Left ventricle myocardium superior (tissue), 1 donor: ENCODE results near the gene KIAA1217. TPM values are rescaled to one million over a fixed set of nuclear protein-coding genes. Genes with fewer than 3 reads are reported as not detected.

ENCODE experiments used
- ATAC-seq: fragments of 200-7000 bp; cut with Tn5 transposase; one replicate; pipeline ENCODE4 v1.9.1; 2020; ENCODE audit warnings: mild to moderate bottlenecking, moderate library complexity
- DNase-seq: peaks from one replicate; pipeline ENCODE4 v3.0.0-alpha.2; 2020
- intact Hi-C: fragments of 100-400 bp; cut with micrococcal nuclease; formaldehyde crosslinking; loops from one replicate; pipeline ENCODE4 v1.11.0; 2022
- long read RNA-seq: library from polyadenylated mRNA; unstranded; transcript quantifications from one replicate; pipeline ENCODE4 v2.0.0, GENCODE V29; 2021
- total RNA-seq: library from RNA; stranded (reverse); fragmentation: NEBNext Ultra II Directional; extraction: Animal tissue kit (Norgen Biotek cat#: 25700); gene quantifications from one replicate; pipeline ENCODE4 v1.2.1, GENCODE V29; 2021
- donor health status: DM: no; HTN: yes; CAD: no; lungs with severe emphysema.

Gene KIAA1217
- 46.6 TPM for total RNA-seq
- long read RNA-seq, partial matches to known transcripts = 4 of 8 reads
- long read RNA-seq, other reads (novel, unspliced or antisense) = 4 of 8 reads

DNA sequence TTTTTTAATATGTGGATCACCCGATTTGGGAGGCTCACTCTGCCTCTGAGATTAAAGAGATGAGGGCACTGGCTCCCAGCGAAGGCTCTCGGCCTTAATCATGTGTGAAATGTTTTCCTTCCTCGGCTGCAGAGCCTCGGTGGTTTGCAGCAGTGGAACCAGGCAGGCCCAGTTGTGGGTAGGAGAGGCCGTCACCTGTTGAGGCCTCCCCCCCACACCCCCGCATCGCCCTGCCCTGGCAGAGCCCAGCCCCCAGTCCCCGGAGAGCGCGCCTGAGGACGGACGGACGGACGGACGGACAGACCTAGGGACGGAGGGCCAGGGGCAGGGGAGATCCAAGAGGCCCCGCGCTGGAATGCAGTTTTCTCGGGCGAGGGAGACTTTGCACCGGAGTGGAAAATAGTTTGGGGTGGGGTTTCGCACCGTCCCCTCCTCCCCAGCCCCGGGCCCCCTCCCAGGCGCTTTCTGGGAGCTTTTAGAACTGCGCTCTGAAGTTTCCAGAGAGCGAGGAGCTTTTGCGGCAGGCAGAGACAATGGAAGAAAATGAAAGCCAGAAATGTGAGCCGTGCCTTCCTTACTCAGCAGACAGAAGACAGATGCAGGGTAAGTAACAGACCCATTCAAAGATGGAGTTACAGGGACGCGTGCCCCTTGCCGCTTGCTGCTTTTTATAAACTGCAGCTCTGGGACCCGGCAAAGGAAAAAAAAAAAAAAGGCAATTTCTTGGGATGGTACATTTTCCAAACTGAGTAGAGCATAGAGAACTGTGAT is at the start of gene KIAA1217:
Gene KIAA1217 (plus strand): TSS at position 478 of the 771 bp plus-strand sequence. CDS start 56 bp downstream, at position 534.
- ATAC-seq (peak; percentile 84), DNase-seq (peak; percentile 78)
- intact Hi-C loops = no loop called here

DNA sequence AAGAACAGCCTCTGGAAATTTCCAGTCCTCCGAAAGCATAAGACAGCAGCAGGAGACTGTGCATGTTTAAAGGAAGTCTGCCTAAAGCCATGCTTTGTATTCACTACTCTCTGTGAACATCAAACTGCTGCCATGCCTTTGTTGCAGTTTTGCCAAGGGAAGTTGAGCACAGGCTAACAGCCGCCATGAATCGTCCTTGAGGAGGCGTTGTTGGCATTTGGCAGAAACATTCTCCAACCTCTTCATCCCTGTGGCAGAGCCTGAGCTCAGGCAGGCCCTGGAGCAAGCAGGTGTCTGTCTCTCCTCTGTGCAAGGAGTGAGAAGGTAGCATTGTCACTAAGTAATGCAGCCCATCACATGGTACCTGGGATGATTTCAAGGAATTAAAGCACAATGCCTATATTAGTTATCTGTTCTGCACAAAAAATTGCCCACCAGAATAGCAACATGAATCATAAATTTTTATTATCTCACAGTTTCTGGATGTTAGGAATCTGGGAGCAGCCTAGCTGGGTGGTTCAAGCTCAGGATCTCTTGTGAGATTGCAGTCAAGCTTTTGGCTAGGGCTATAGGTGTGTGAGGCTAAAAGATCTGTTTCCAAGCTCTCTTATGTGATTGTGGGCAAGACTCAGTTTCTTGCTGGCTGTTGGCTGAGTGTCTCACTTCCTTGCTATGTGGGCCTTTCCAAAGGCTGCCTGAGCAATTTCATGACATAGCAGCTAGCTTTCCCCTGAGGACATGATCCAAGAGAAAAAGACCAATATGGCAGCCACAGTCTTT is 46.5 kb upstream of the KIAA1217 start:
- no peak for ATAC-seq
- intact Hi-C loops = no loop called here
- no peak for DNase-seq

- intact Hi-C loops = no loop called here
- DNase-seq (no peak), ATAC-seq (no peak)
Measured at GRCh38 chr10:24163485-24163884, 45.5 kb upstream of the KIAA1217 start.

GRCh38 chr10:24168258-24169170 is 40.4 kb upstream of the KIAA1217 start:
- intact Hi-C loops = no loop called here
- no peak for DNase-seq
- peak; percentile 84 for ATAC-seq

- ATAC-seq (no peak), DNase-seq (no peak)
- intact Hi-C loops = no loop called here
Measured at GRCh38 chr10:24170199-24170598, 38.7 kb upstream of the KIAA1217 start.

DNA sequence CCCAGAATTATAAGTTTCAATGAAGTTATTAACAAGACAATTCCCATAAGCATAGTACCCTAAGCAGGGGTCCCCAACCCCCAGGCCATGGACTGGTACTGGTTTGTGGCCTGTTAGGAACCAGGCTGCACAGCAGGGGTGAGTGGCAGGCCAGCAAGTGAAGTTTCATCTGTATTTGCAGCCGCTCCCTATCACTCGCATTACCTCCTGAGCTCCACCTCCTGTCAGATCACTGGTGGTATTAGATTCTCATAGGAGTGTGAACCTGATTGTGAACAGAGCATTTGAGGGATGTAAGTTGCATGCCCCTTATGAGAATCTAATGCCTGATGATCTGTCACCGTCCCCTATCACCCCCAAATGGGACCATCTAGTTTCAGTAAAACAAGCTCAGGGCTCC is 36.0 kb upstream of the KIAA1217 start:
- no peak for ATAC-seq

DNA sequence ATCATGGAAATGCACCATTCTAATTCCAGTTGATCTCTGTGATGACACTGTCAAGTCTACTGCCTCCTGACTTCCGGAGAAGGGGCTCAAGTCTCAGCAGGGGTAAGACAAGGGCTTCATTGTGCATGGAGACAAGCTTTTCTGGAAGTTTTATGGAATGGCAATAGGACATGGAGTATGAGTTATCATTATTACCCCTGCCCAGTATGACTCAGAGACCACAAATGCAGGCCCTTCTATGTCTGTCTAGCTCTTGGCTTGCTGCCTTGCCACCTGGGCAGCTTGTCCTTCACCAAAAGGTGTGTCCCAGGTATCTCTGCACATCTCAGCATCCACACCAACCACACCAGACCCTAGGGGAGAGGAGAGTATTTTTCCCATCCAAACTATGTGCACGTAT is 34.9 kb upstream of the KIAA1217 start:
- intact Hi-C loops = no loop called here
- no peak for DNase-seq
- no peak for ATAC-seq

More for the DNA sequence above, 36.0 kb upstream of the KIAA1217 start:
- DNase-seq = no peak
- intact Hi-C loops = no loop called here

DNA sequence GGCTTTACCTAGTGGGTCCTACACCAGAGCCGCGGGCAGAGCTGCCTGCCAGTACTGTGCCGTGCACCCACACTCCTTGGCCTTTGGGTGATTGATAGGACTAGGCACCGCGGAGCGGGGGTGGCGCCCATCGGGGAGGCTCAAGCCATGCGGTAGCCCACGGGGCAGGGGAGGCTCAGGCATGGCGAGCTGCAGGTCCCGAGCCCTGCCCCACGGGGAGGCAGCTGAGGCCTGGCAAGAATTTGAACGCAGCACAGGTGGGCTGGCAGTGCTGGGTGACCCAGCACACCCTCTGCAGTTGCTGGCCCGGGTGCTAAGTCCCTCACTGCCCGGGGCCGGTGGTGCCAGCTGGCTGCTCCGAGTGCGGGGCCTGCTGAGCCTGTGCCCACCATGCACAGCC is 32.3 kb upstream of the KIAA1217 start:
- intact Hi-C loops = no loop called here
- DNase-seq (no peak), ATAC-seq (no peak)

GRCh38 chr10:24177636-24178035 is 31.3 kb upstream of the KIAA1217 start:
- no peak for ATAC-seq
- DNase-seq = no peak
- intact Hi-C loops = no loop called here

DNA sequence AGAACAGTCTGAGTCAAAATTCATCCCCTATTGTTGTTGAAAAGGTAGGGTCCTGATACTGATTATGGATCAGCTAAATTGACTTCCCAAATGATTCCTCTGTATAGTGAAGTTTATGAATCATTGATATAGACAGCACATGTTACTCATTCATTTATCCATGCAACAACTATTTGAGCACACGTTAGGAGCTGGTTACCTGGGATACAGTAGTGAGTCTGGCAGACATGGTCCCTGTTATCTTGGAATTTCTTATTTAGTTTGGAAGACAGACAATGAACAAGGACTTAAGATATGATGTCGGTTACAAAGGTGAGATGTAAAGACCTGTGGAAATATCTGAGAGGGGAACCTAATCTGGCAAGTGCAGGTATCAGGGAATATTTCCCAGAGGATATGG is 28.0 kb upstream of the KIAA1217 start:
- intact Hi-C loops = no loop called here
- DNase-seq (no peak), ATAC-seq (no peak)

GRCh38 chr10:24184455-24184854 is 24.5 kb upstream of the KIAA1217 start:
- no peak for DNase-seq

GRCh38 chr10:24193330-24193729 is 15.6 kb upstream of the KIAA1217 start:
- ATAC-seq (no peak), DNase-seq (no peak)
- intact Hi-C loops = loop anchor here (10.0 kb wide), 1 partner anchor 79 kb away; no protein-coding TSS in a partner anchor

More at GRCh38 chr10:24184455-24184854, 24.5 kb upstream of the KIAA1217 start:
- intact Hi-C loops = no loop called here
- no peak for ATAC-seq

DNA sequence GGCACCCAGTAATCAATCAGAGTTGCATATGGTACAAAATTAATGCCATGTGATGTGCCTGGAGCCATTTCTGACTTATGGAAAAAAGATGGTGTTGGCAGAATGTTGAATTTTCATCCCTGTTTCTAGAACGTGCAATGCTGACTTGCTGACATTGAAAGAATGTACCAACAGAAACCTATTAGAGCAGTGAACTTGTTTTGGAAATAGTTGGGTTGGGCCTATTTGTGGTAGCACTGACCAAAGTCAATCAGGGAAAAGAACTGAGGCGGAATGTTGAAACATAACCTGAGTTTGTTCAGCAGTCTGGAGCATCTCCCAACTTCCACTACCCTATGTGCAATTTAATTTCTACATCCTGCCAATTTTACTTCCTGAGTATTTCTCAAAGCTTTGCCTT is 11.7 kb upstream of the KIAA1217 start:
- intact Hi-C loops = loop anchor here (2.0 to 10.0 kb wide), 2 partner anchors 82 to 202 kb away; no protein-coding TSS in a partner anchor
- ATAC-seq (no peak), DNase-seq (no peak)

- ATAC-seq (peak; percentile 41), DNase-seq (no peak)
- intact Hi-C loops = no loop called here
Measured at GRCh38 chr10:24201503-24202180, 7.3 kb upstream of the KIAA1217 start.

GRCh38 chr10:24202181-24202570 is 6.8 kb upstream of the KIAA1217 start:
- intact Hi-C loops = no loop called here
- ATAC-seq = no peak

GRCh38 chr10:24205821-24206220 is 3.1 kb upstream of the KIAA1217 start:
- intact Hi-C loops = no loop called here
- DNase-seq (no peak), ATAC-seq (no peak)

More at GRCh38 chr10:24202181-24202570, 6.8 kb upstream of the KIAA1217 start:
- DNase-seq = no peak

- DNase-seq (no peak), ATAC-seq (no peak)
- intact Hi-C loops = no loop called here
Measured at GRCh38 chr10:24206334-24206733, 2.6 kb upstream of the KIAA1217 start.

- DNase-seq = no peak
- ATAC-seq = no peak
- intact Hi-C loops = no loop called here
Measured at GRCh38 chr10:24206926-24207325, 2.0 kb upstream of the KIAA1217 start.

GRCh38 chr10:24207341-24207740 is 1.6 kb upstream of the KIAA1217 start:
- ATAC-seq = no peak
- intact Hi-C loops = no loop called here
- no peak for DNase-seq
